ENCODE data around the gene PPARD. TPM values are rescaled to one million over a fixed set of nuclear protein-coding genes. Genes with fewer than 3 reads are reported as not detected.
A peak's percentile ranks its signal among the peaks of the same experiment; 100 is the strongest.

PPARD gene
- polyA plus RNA-seq, 1 donor from 2014 or later = 1.3 TPM

- Histone ChIP-seq H3F3A (ENCODE audit: insufficient read depth, low read length, poor library complexity, severe bottlenecking) (no peaks in the 10 kb centered on the region), H3K36me3 (ENCODE audit: insufficient read depth, low read length) (no peaks in the 10 kb centered on the region), H3K79me2 (replicated peaks; ENCODE audit: insufficient read depth, low read length) (no peaks in the 10 kb centered on the region), H4K20me1 (ENCODE audit: insufficient read depth) (no peaks in the 10 kb centered on the region), H3K9me3 (ENCODE audit: low read length) (no peaks in the 10 kb centered on the region), H3K9ac (ENCODE audit: low read length) (no peak overlapping the region), H2AFZ (ENCODE audit: low read depth, low read length) (no peak overlapping the region), H3K27ac (ENCODE audit: low read length) (no peak overlapping the region), H3K9me2 (ENCODE audit: insufficient read depth, low read length) (no peaks in the 10 kb centered on the region), H3K4me2 (ENCODE audit: low read length) (no peak overlapping the region), H3K4me3 (ENCODE audit: low read length) (peak overlapping the region; percentile 88), H3K27me3 (ENCODE audit: insufficient read depth, low read depth, low read length) (no peaks in the 10 kb centered on the region)
- TF ChIP-seq REST (IDR thresholded peaks at IDR 0.05; ENCODE audit: borderline replicate concordance) = no peak
- no peak for TF ChIP-seq SMC3 (conservative IDR thresholded peaks at IDR 0.05; ENCODE audit: poor library complexity)
- no peak for TF ChIP-seq EP300 (conservative IDR thresholded peaks at IDR 0.05; ENCODE audit: poor library complexity, severe bottlenecking)
- no peak for TF ChIP-seq MXI1 (conservative IDR thresholded peaks at IDR 0.05; ENCODE audit: poor library complexity, severe bottlenecking)
- no peak for TF ChIP-seq RAD21 (conservative IDR thresholded peaks at IDR 0.05)
- no peak for TF ChIP-seq EZH2 (IDR thresholded peaks at IDR 0.05; ENCODE audit: borderline replicate concordance, insufficient read depth, low read length, poor library complexity, severe bottlenecking)
- no peak for TF ChIP-seq CTCF (IDR thresholded peaks at IDR 0.05; ENCODE audit: poor library complexity, severe bottlenecking)
- no peak for TF ChIP-seq TAF1 (IDR thresholded peaks at IDR 0.05; ENCODE audit: low read depth)
- no peak for TF ChIP-seq POLR2AphosphoS5 (IDR thresholded peaks at IDR 0.05)
Observed at GRCh38 chr6:35341557-35341956, 801 bp upstream of the PPARD start.

- no peaks in the 10 kb centered on the region for H3K9me3 ChIP-seq (ENCODE audit: low read length)
- H3K79me2 ChIP-seq (replicated peaks; ENCODE audit: insufficient read depth, low read length) = no peaks in the 10 kb centered on the region
- no peaks in the 10 kb centered on the region for H3F3A ChIP-seq (ENCODE audit: insufficient read depth, low read length, poor library complexity, severe bottlenecking)
- no peaks in the 10 kb centered on the region for H3K9me2 ChIP-seq (ENCODE audit: insufficient read depth, low read length)
- no peak overlapping the region for H3K27ac ChIP-seq (ENCODE audit: low read length)
- no peak overlapping the region for H2AFZ ChIP-seq (ENCODE audit: low read depth, low read length)
- H3K4me2 ChIP-seq (ENCODE audit: low read length) = peak overlapping the region; percentile 78
- no peaks in the 10 kb centered on the region for H4K20me1 ChIP-seq (ENCODE audit: insufficient read depth)
- H3K36me3 ChIP-seq (ENCODE audit: insufficient read depth, low read length) = no peaks in the 10 kb centered on the region
- H3K27me3 ChIP-seq (ENCODE audit: insufficient read depth, low read depth, low read length) = no peaks in the 10 kb centered on the region
- H3K4me3 ChIP-seq (ENCODE audit: low read length) = peak overlapping the region; percentile 88
- TF ChIP-seq TAF1 (IDR thresholded peaks at IDR 0.05; ENCODE audit: low read depth) (no peak), EZH2 (IDR thresholded peaks at IDR 0.05; ENCODE audit: borderline replicate concordance, insufficient read depth, low read length, poor library complexity, severe bottlenecking) (no peak), EP300 (conservative IDR thresholded peaks at IDR 0.05; ENCODE audit: poor library complexity, severe bottlenecking) (no peak), SMC3 (conservative IDR thresholded peaks at IDR 0.05; ENCODE audit: poor library complexity) (no peak), RAD21 (conservative IDR thresholded peaks at IDR 0.05) (no peak), POLR2AphosphoS5 (IDR thresholded peaks at IDR 0.05) (no peak), CTCF (IDR thresholded peaks at IDR 0.05; ENCODE audit: poor library complexity, severe bottlenecking) (no peak), MXI1 (conservative IDR thresholded peaks at IDR 0.05; ENCODE audit: poor library complexity, severe bottlenecking) (no peak), REST (IDR thresholded peaks at IDR 0.05; ENCODE audit: borderline replicate concordance) (no peak)
- peak overlapping the region; percentile 58 for H3K9ac ChIP-seq (ENCODE audit: low read length)
Observed at GRCh38 chr6:35343092-35343834, 905 bp downstream of the PPARD start.

Data from neural cell (in vitro differentiated cells).